ENCODE measurements around the gene NUTM2A. TPM values are rescaled to one million over a fixed set of nuclear protein-coding genes. Genes with fewer than 3 reads are reported as not detected.

NUTM2A gene
- total RNA-seq, 6 donors from 2014 or later, result 0.79 to 5.2 (median 2.8) TPM

Other genes with a start within 250 kb of the NUTM2A start
- gene FAM25A, start 205.2 kb upstream of the NUTM2A start, total RNA-seq, result not detected
- 100 to 1,000 TPM in 5 of 6 donors, 10 to 100 TPM in 1; 66.0 to 144 (median 116) TPM for gene GLUD1, start 130.6 kb upstream of the NUTM2A start, total RNA-seq
- 10 to 100 TPM; 19.8 to 38.7 (median 26.4) TPM for gene SHLD2, start 130.2 kb upstream of the NUTM2A start, total RNA-seq
- gene NUTM2D, start 132.3 kb downstream of the NUTM2A start, total RNA-seq, result 10 to 100 TPM in 1 of 6 donors, 1 to 10 TPM in 5; 3.7 to 13.8 (median 5.0) TPM